PC-3 (cell line): Measurements from ENCODE around the gene CIDEB.

Experiments used
- CTCF ChIP-seq: fragments of 300-600 bp; sonication (generic); conservative IDR thresholded peaks from 2 replicates; pipeline ENCODE4 v1.5.1; 2017; ENCODE audit warnings: antibody characterized with exemption, low read depth, mild to moderate bottlenecking, low read length
- EZH2 ChIP-seq: fragments of 300-600 bp; sonication (generic); IDR thresholded peaks from one replicate; pipeline ENCODE4 v1.6.1; 2017; ENCODE audit warnings: antibody characterized with exemption, mild to moderate bottlenecking, low read length; ENCODE audit not compliant: unreplicated experiment
- EZH2phosphoT487 ChIP-seq: fragments of 300-600 bp; sonication (generic); IDR thresholded peaks from 2 replicates; pipeline ENCODE4 v1.6.1; 2018; ENCODE audit warnings: mild to moderate bottlenecking, antibody characterized with exemption, low read length, borderline replicate concordance

GRCh38 chr14:24325041-24325530 lies 17.3 kb upstream of the CIDEB start:
- TF ChIP-seq EZH2phosphoT487 (no peak), CTCF (no peak), EZH2 (no peak)
